Measurements from ENCODE around the gene PDGFB.

GRCh38 chr22:39182478-39183030, 62.2 kb downstream of the PDGFB start:
- TF ChIP-seq CTCF (IDR thresholded peaks at IDR 0.05; ENCODE audit: low read depth, low read length) = no peak
- TF ChIP-seq EZH2phosphoT487 (IDR thresholded peaks at IDR 0.05; ENCODE audit: low read depth) = no peak
